BJ (cell line): ENCODE data around the gene ZDHHC19. TPM values are rescaled to one million over a fixed set of nuclear protein-coding genes. Genes with fewer than 3 reads are reported as not detected.
"Not testable (repeated sequence)": the region's sequence is repeated elsewhere in the genome, so short reads cannot be mapped to it uniquely, and the experiment has no call there.

ENCODE experiments used
- CTCF ChIA-PET: fragments of 350-600 bp; formaldehyde crosslinking; extraction: SDS; loops from one replicate; lab custom pipeline; 2021; ENCODE audit warnings: antibody characterized with exemption, inconsistent platforms; lab: Yijun Ruan, JAX
- POLR2A ChIA-PET: fragments of 300-600 bp; sonication (Branson Sonifier 250); formaldehyde crosslinking; extraction: SDS; loops from one replicate; lab custom pipeline; 2021; ENCODE audit warnings: antibody characterized with exemption; lab: Charles Lee
- DNase-seq: peaks from one replicate; pipeline ENCODE4 v3.0.0-alpha.2; 2011; ENCODE audit warnings: low read depth
- H3K27me3 ChIP-seq: 2 replicates; pipeline ENCODE4 v1.6.0; 2011; ENCODE audit warnings: low read length; ENCODE audit not compliant: control insufficient read depth, insufficient read depth
- H3K36me3 ChIP-seq: 2 replicates; pipeline ENCODE4 v1.5.1; 2011; ENCODE audit warnings: low read length; ENCODE audit not compliant: control insufficient read depth, insufficient read depth
- H3K4me3 ChIP-seq: 2 replicates; pipeline ENCODE4 v1.5.1; 2011; ENCODE audit warnings: low read depth, mild to moderate bottlenecking, control low read depth, low read length
- polyA plus RNA-seq: library from polyadenylated mRNA; depleted of rRNA; stranded (reverse); fragments of >200 nt; gene quantifications from 2 replicates; pipeline ENCODE4 v1.2.3, GENCODE V29; 2011
- TF ChIP-seq, protein P1 (sequence below): IDR thresholded peaks from 2 replicates; pipeline ENCODE4 v1.5.1; 2011; ENCODE audit warnings: low read depth, mild to moderate bottlenecking, control low read depth, inconsistent platforms, low read length, moderate library complexity; ENCODE audit not compliant: insufficient read depth

The ZDHHC19 gene
- polyA plus RNA-seq, 1 experiment: not detected

DNA sequence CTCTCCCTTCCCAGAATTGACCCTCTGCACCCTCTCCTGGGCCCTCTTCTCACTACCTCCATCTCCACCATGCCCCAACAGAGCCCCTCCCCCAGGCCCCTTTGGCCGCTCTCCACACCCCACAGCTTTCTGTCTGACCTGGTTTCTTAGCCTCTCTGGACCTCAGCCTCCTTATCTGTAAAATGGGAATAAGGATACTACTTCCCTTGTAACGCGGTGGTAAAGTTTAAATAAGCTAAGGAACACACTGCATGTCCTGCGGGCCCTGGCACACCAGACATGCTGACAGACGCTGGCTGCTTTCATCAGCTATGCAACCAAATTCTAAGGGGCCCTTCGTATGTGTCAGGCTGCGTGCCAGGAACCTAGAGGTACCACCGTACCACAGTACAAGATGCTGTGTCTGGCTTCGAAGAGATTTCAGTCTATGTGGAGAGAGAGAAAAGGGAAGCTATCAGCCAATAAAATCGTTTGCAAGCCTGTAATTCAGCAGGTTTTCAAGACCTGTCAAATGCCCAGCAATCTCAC lies 4.4 kb upstream of the ZDHHC19 start:
- Histone ChIP-seq H3K36me3 (no peaks in the 10 kb centered on the region), H3K27me3 (no peaks in the 10 kb centered on the region; the same call in 1 of the 2 replicates), H3K4me3 (no peak overlapping the region)
- CTCF ChIA-PET: interaction anchor here (1.2 kb wide), 1 partner anchor 19 kb away, joined by 3 read pairs; no protein-coding TSS in a partner anchor
- DNase-seq: no peak
- TF ChIP-seq, protein P1, sequence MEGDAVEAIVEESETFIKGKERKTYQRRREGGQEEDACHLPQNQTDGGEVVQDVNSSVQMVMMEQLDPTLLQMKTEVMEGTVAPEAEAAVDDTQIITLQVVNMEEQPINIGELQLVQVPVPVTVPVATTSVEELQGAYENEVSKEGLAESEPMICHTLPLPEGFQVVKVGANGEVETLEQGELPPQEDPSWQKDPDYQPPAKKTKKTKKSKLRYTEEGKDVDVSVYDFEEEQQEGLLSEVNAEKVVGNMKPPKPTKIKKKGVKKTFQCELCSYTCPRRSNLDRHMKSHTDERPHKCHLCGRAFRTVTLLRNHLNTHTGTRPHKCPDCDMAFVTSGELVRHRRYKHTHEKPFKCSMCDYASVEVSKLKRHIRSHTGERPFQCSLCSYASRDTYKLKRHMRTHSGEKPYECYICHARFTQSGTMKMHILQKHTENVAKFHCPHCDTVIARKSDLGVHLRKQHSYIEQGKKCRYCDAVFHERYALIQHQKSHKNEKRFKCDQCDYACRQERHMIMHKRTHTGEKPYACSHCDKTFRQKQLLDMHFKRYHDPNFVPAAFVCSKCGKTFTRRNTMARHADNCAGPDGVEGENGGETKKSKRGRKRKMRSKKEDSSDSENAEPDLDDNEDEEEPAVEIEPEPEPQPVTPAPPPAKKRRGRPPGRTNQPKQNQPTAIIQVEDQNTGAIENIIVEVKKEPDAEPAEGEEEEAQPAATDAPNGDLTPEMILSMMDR: no peak
- POLR2A ChIA-PET: no interaction called here

GRCh38 chr3:196214783-196215441 lies 3.7 kb upstream of the ZDHHC19 start:
- ChIA-PET CTCF (no interaction called here), POLR2A (no interaction called here)
- H3K36me3 ChIP-seq: no peaks in the 10 kb centered on the region
- peaks cover 2% of the 10 kb centered on the region; the same call in 1 of the 2 replicates for H3K27me3 ChIP-seq
- no peak overlapping the region for H3K4me3 ChIP-seq
- TF ChIP-seq, protein P1: no peak
- no peak for DNase-seq

DNA sequence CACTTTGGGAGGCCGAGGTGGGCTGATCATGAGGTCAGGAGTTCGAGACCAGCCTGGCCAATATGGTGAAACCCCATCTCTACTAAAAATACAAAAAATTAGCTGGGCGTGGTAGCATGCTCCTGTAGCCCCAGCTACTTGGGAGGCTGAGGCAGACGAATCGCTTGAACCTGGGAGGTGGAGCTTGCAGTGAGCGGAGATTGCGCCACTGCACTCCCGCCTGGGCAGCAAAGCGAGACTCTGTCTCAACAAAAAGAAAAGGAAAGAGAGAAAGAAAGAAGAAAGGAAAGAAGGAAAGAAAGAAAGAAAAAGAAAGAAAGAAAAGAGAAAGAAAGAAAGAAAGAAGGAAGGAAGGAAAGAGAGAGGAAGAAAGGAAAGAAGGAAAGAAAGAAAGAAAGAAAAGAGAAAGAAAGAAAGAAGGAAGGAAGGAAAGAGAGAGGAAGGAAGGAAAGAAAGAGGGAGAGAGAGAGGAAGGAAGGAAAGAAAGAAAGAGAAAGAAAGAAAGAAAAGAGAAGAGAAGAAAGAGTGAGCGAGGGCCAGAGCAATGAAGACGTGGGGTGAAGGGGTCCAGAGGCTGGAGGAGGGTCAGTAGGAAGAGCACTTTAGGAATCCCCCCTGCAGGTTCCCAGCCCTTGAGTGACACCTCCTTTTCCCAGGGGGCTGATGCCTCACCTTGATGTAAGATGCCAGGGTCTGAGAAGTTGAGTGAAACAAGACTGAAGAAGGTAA lies 1.1 kb downstream of the ZDHHC19 start:
- DNase-seq, H3K4me3 ChIP-seq, H3K36me3 ChIP-seq, H3K27me3 ChIP-seq, POLR2A ChIA-PET: not testable (repeated sequence)
- CTCF ChIA-PET: interaction anchor here (0.5 kb wide), 1 partner anchor 519 kb away, joined by 3 read pairs; no protein-coding TSS in a partner anchor

DNA sequence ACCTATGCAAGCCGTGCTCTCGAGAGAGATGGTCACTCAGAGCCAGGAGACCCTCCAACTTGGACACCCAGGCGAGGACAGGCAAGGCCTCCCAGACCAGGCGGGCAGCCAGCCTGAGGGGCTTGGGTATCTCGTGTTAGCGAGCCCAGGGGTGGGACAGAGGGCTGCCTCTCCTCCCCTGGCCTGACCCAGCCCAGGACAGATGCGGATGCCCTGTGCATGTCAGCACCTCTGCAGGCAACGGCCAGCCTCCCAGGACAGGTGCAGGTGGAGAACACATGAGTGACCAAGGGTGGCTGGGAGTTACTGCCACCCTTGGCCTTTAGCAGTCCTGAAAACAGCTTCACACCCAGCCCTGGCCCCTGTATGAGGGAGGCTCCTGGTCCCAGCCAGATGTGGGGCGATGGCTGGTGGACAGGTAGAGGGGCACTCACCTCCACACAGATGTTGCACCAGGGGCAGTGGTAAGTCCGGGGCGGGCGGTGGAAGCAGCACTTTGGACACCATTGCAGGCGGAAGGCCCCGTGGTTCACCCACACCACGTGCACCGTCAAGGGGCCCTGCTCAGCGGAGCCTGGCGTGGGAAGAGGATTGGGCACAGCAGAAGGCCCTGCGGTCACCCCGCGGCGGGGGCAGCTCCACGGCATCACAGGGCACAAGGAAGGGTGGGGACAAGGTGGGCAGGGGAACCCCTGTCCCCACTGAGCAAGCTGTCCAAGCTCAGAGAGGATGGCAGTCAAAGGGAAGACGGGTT lies 2.1 kb downstream of the ZDHHC19 start:
- POLR2A ChIA-PET: no interaction called here
- Histone ChIP-seq H3K36me3 (no peaks in the 10 kb centered on the region), H3K4me3 (no peak overlapping the region), H3K27me3 (peaks cover 6% of the 10 kb centered on the region)
- CTCF ChIA-PET: interaction anchor here (0.5 kb wide), 1 partner anchor 518 kb away, joined by 3 read pairs; no protein-coding TSS in a partner anchor
- no peak for DNase-seq
- TF ChIP-seq, protein P1: no peak

- Histone ChIP-seq H3K27me3 (peaks cover 11% of the 10 kb centered on the region), H3K4me3 (peak overlapping the region; percentile 34), H3K36me3 (no peaks in the 10 kb centered on the region)
- no peak for DNase-seq
- TF ChIP-seq, protein P1: no peak
- ChIA-PET CTCF (no interaction called here), POLR2A (no interaction called here)
Measured at GRCh38 chr3:196207833-196208607, 3.2 kb downstream of the ZDHHC19 start.
